ENCODE measurements around the gene NR1D1. TPM values are rescaled to one million over a fixed set of nuclear protein-coding genes. Genes with fewer than 3 reads are reported as not detected.

NR1D1 gene
- total and polyA plus RNA-seq, 2 of the 13 experiments (the other 11 are each of a cell fraction or from before 2014, with no cell fraction given): 2.1 to 2.7 TPM

DNA sequence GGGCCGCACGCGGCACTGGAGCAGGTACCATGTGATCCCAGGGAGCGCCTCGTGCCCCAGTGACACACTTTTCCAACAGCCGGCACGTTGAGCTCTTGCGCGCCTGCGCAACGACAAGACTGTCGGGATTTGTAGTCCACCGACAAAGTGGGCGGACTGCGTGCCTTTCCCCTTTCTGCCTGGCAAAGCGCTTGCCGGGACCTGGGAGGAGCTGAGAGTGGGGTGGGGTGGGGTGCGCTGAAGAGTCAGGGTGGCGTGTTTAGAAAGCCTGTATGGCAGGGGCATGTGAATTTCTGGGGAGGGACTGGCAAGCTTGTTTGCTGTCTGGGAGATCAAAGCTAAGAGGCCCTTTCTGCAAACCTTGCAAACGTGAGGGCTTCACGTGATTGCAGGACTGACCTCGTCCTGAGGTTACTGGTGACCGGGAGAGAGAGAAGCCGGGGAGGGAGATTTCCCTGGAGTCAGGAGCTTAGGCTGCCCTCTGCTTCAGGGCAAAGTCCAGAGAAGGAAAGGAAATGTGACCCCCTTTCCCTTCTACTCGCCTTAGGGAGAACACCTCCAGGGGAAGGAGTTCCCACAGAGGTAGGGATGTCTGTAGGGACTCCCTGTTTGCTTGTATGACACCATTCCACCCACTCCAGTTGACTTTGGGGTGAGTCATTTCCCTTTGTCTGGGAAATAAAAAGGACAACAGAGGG lies 429 bp upstream of the NR1D1 start (continued):
- peak; percentile 11; the same call in 1 of the 2 replicates for TF ChIP-seq ZNF546 (CRISPR knock-in tag; conservative IDR thresholded peaks at IDR 0.05)
- TF ChIP-seq ZNF562 (CRISPR knock-in tag; IDR thresholded peaks at IDR 0.05; ENCODE audit: borderline replicate concordance): peak; percentile 67; the same call in 1 of the 2 replicates
- TF ChIP-seq, protein P1, sequence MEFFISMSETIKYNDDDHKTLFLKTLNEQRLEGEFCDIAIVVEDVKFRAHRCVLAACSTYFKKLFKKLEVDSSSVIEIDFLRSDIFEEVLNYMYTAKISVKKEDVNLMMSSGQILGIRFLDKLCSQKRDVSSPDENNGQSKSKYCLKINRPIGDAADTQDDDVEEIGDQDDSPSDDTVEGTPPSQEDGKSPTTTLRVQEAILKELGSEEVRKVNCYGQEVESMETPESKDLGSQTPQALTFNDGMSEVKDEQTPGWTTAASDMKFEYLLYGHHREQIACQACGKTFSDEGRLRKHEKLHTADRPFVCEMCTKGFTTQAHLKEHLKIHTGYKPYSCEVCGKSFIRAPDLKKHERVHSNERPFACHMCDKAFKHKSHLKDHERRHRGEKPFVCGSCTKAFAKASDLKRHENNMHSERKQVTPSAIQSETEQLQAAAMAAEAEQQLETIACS (CRISPR knock-in tag; IDR thresholded peaks at IDR 0.05): 0 out of 2 replicates have a peak, but pooled peaks have one; percentile 62
- TF ChIP-seq ZBTB21 (CRISPR knock-in tag; IDR thresholded peaks at IDR 0.05): 0 out of 2 replicates have a peak, but pooled peaks have one; percentile 42
- TF ChIP-seq, protein P2, sequence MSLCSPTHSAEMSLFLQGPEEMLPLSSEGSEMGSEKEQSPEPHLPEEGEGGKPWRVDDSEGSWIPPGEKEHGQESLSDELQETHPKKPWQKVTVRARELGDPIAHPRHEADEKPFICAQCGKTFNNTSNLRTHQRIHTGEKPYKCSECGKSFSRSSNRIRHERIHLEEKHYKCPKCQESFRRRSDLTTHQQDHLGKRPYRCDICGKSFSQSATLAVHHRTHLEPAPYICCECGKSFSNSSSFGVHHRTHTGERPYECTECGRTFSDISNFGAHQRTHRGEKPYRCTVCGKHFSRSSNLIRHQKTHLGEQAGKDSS (CRISPR knock-in tag; IDR thresholded peaks at IDR 0.05; ENCODE audit: borderline replicate concordance, low read depth): peak; percentile 95; the same call in 1 of the 2 replicates
- peak; percentile 93 for TF ChIP-seq ELF4 (CRISPR knock-in tag; IDR thresholded peaks at IDR 0.05; ENCODE audit: borderline replicate concordance)
- no peak for TF ChIP-seq PHF5A (CRISPR knock-in tag; IDR thresholded peaks at IDR 0.05; ENCODE audit: low read depth, unreplicated experiment)
- TF ChIP-seq, protein P3, sequence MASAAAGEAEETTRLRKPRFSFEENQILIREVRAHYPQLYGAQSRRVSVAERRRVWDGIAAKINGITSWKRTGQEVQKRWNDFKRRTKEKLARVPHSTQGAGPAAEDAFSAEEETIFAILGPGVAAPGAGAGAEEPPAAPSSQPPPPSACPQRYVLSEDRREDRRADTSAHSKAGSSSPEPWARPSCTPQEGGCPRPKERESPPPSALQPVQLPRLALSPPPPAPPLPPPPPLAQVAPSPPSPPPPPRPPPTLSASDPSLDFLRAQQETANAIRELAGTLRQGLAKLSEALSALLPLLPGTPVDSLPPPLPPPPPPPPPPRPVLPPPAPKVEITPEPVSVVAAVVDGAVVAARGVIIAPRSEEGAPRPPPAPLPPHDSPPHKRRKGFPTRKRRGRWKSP (CRISPR knock-in tag; IDR thresholded peaks at IDR 0.05): peak; percentile 95
- no peak; the same call in 1 of the 2 replicates for TF ChIP-seq CAMTA2 (CRISPR knock-in tag; IDR thresholded peaks at IDR 0.05; ENCODE audit: borderline replicate concordance)
- TF ChIP-seq NAIF1 (CRISPR knock-in tag; IDR thresholded peaks at IDR 0.05; ENCODE audit: borderline replicate concordance): peak; percentile 87; the same call in 1 of the 2 replicates
- TF ChIP-seq CC2D1A (CRISPR knock-in tag; IDR thresholded peaks at IDR 0.05): no peak
- TF ChIP-seq, protein P4, sequence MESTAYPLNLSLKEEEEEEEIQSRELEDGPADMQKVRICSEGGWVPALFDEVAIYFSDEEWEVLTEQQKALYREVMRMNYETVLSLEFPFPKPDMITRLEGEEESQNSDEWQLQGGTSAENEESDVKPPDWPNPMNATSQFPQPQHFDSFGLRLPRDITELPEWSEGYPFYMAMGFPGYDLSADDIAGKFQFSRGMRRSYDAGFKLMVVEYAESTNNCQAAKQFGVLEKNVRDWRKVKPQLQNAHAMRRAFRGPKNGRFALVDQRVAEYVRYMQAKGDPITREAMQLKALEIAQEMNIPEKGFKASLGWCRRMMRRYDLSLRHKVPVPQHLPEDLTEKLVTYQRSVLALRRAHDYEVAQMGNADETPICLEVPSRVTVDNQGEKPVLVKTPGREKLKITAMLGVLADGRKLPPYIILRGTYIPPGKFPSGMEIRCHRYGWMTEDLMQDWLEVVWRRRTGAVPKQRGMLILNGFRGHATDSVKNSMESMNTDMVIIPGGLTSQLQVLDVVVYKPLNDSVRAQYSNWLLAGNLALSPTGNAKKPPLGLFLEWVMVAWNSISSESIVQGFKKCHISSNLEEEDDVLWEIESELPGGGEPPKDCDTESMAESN (CRISPR knock-in tag; conservative IDR thresholded peaks at IDR 0.05): peak; percentile 94
- TF ChIP-seq MYNN (CRISPR knock-in tag; IDR thresholded peaks at IDR 0.05; ENCODE audit: low read depth): 0 out of 2 replicates have a peak, but pooled peaks have one; percentile 78
- peak; percentile 52; the same call in 1 of the 2 replicates for TF ChIP-seq ZKSCAN1 (IDR thresholded peaks at IDR 0.05; ENCODE audit: low read length)
- peak; percentile 58; the same call in 1 of the 2 replicates for TF ChIP-seq ZNF121 (CRISPR knock-in tag; IDR thresholded peaks at IDR 0.05)
- TF ChIP-seq REL (CRISPR knock-in tag; conservative IDR thresholded peaks at IDR 0.05): peak; percentile 99
- TF ChIP-seq, protein P5, sequence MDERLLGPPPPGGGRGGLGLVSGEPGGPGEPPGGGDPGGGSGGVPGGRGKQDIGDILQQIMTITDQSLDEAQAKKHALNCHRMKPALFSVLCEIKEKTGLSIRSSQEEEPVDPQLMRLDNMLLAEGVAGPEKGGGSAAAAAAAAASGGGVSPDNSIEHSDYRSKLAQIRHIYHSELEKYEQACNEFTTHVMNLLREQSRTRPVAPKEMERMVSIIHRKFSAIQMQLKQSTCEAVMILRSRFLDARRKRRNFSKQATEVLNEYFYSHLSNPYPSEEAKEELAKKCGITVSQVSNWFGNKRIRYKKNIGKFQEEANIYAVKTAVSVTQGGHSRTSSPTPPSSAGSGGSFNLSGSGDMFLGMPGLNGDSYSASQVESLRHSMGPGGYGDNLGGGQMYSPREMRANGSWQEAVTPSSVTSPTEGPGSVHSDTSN (CRISPR knock-in tag; IDR thresholded peaks at IDR 0.05): peak; percentile 46
- TF ChIP-seq GABPA (IDR thresholded peaks at IDR 0.05; ENCODE audit: low read depth, low read length): no peak
- TF ChIP-seq GABPA (CRISPR knock-in tag; IDR thresholded peaks at IDR 0.05; ENCODE audit: low read depth): peak; percentile 61
- TF ChIP-seq, protein P6, sequence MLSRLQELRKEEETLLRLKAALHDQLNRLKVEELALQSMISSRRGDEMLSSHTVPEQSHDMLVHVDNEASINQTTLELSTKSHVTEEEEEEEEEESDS (CRISPR knock-in tag; IDR thresholded peaks at IDR 0.05; ENCODE audit: borderline replicate concordance): no peak
- TF ChIP-seq ISX (CRISPR knock-in tag; conservative IDR thresholded peaks at IDR 0.05): peak; percentile 96
- TF ChIP-seq ZNF382 (CRISPR knock-in tag; IDR thresholded peaks at IDR 0.05; ENCODE audit: borderline replicate concordance): no peak
- no peak for TF ChIP-seq ZNF24 (IDR thresholded peaks at IDR 0.05)
